HepG2 (cell line): ENCODE data around the gene PIP4K2C. TPM values are rescaled to one million over a fixed set of nuclear protein-coding genes. Genes with fewer than 3 reads are reported as not detected.

Experiments
- ATAC-seq: fragments of 200-7000 bp; cut with Tn5 transposase; 3 replicates; pipeline ENCODE4 v1.9.1; 2020; ENCODE audit warnings: mild to moderate bottlenecking, moderate library complexity
- BruUV-seq: library from RNA; stranded (reverse); fragments of 400-500 nt; replicated peaks from 2 replicates; lab custom pipeline; 2021; lab: Mats Ljungman, UMichigan
- CTCF ChIA-PET: fragments of 300-600 bp; formaldehyde crosslinking; extraction: SDS; loops from one replicate; lab custom pipeline; 2021; ENCODE audit warnings: low total read pairs, inconsistent platforms, low intra/inter-chr PET ratio; lab: Yijun Ruan, JAX
- POLR2A ChIA-PET: fragments of 350-600 bp; sonication (Branson Sonifier 250); formaldehyde crosslinking; loops from one replicate; lab custom pipeline; 2020; ENCODE audit warnings: antibody characterized with exemption, inconsistent platforms; lab: Yijun Ruan, JAX
- DNase-seq: peaks from one replicate; pipeline ENCODE4 v3.0.0-alpha.2; 2015; ENCODE audit warnings: low spot score
- FAIRE-seq: peaks from 3 replicates; lab custom pipeline; 2011; peaks lifted over from hg19 to GRCh38; lab: Jason Lieb, UNC
- H2AFZ ChIP-seq: one replicate; pipeline ENCODE4 v1.6.1; 2011; ENCODE audit warnings: low read length, inconsistent platforms
- H3K27ac ChIP-seq: fragments of 300-600 bp; 3 replicates; pipeline ENCODE4 v1.8.0; 2011; ENCODE audit warnings: mixed run types, mild to moderate bottlenecking, mixed read lengths, low read length, inconsistent platforms; ENCODE audit not compliant: insufficient read depth; ENCODE audit errors: extremely low read length
- H3K27me3 ChIP-seq, 2 experiments: fragments of 200-600 bp in 1 of 2; 2 replicates in 1 of 2; 3 replicates in 1 of 2; pipeline versions ENCODE4 v1.6.0 to v1.8.0; 2011; ENCODE audit warnings: low read length in 2 of 2, mild to moderate bottlenecking in 2 of 2, moderate library complexity in 2 of 2, inconsistent platforms in 1 of 2; ENCODE audit not compliant: insufficient read depth in 2 of 2, control insufficient read depth in 1 of 2
- H3K36me3 ChIP-seq, 2 experiments: fragments of 200-600 bp in 1 of 2; replicated peaks in 1 of 2; 2 replicates in 1 of 2; 3 replicates in 1 of 2; pipeline versions ENCODE4 v1.5.1 to v1.8.0; 2011; ENCODE audit warnings: low read length in 2 of 2, inconsistent platforms in 1 of 2; ENCODE audit not compliant: insufficient read depth in 2 of 2, control insufficient read depth in 1 of 2
- H3K4me1 ChIP-seq: 2 replicates; pipeline ENCODE4 v1.5.1; 2012; ENCODE audit warnings: low read length, inconsistent platforms; ENCODE audit not compliant: insufficient read depth
- H3K4me2 ChIP-seq: 2 replicates; pipeline ENCODE4 v1.6.0; 2011; ENCODE audit warnings: low read depth, low read length, inconsistent platforms
- H3K4me3 ChIP-seq, 3 experiments: fragments of 200-600 bp in 1 of 3; sonication (generic), shearing (Covaris generic) in 1 of 3; replicated peaks in 1 of 3; 2 replicates each; pipeline ENCODE4 v1.5.1; 2011 to 2016; ENCODE audit warnings: low read length in 3 of 3, inconsistent platforms in 2 of 3, low read depth in 2 of 3, mild to moderate bottlenecking in 2 of 3, control low read depth in 1 of 3, mixed read lengths in 1 of 3; ENCODE audit not compliant: insufficient read depth in 1 of 3
- H3K79me2 ChIP-seq: one replicate; pipeline ENCODE4 v1.6.1; 2011; ENCODE audit warnings: low read length, inconsistent platforms; ENCODE audit not compliant: insufficient read depth
- H3K9ac ChIP-seq: 2 replicates; pipeline ENCODE4 v1.6.0; 2011; ENCODE audit warnings: mild to moderate bottlenecking, low read depth, low read length, inconsistent platforms; ENCODE audit not compliant: insufficient read depth
- H3K9me3 ChIP-seq: 2 replicates; pipeline ENCODE4 v1.5.1; 2012; ENCODE audit warnings: mild to moderate bottlenecking, low read length
- H4K20me1 ChIP-seq: 2 replicates; pipeline ENCODE4 v1.6.0; 2011; ENCODE audit warnings: inconsistent platforms, mild to moderate bottlenecking, low read length, moderate library complexity; ENCODE audit not compliant: insufficient read depth
- AKAP8 ChIP-seq: sonication (generic); formaldehyde crosslinking; IDR thresholded peaks from 2 replicates; pipeline ENCODE4 v1.5.1; 2020; ENCODE audit warnings: mild to moderate bottlenecking, missing genetic modification reagents
- CENPBD1 ChIP-seq: sonication (generic); formaldehyde crosslinking; IDR thresholded peaks from 2 replicates; pipeline ENCODE4 v1.8.0; 2022; ENCODE audit warnings: missing genetic modification reagents, low read depth, mild to moderate bottlenecking, borderline replicate concordance
- PHB2 ChIP-seq: fragments of 450-650 bp; IDR thresholded peaks from 2 replicates; pipeline ENCODE4 v1.6.1; 2018; ENCODE audit not compliant: partially characterized antibody
- ZNF280B ChIP-seq: sonication (generic); formaldehyde crosslinking; IDR thresholded peaks from 2 replicates; pipeline ENCODE4 v1.5.0; 2020; ENCODE audit warnings: missing genetic modification reagents, mild to moderate bottlenecking, borderline replicate concordance
- ZNF337 ChIP-seq: sonication (generic); formaldehyde crosslinking; IDR thresholded peaks from 2 replicates; pipeline ENCODE4 v1.5.1; 2020; ENCODE audit warnings: missing genetic modification reagents, low read depth, mild to moderate bottlenecking, borderline replicate concordance
- WGBS: methylation state at CpG from one replicate; pipeline ENCODE4 v1.1.6; 2017; ENCODE audit warnings: low lambda C conversion rate; 5-methylcytosine and 5-hydroxymethylcytosine counted together
- in situ Hi-C: cut with HindIII; loops from 2 replicates; pipeline ENCODE4 v1.10.0; 2017; ENCODE audit warnings: low pct_unique_long_range_greater_than_20kb; ENCODE audit not compliant: extremely low pct_ligation_motif_present
- intact Hi-C: fragments of 100-400 bp; cut with micrococcal nuclease; formaldehyde crosslinking; loops from one replicate; pipeline ENCODE4 v1.10.0; 2022; ENCODE audit not compliant: unreplicated experiment
- polyA plus RNA-seq, 8 experiments: library from polyadenylated mRNA; depleted of rRNA in 3 of 8; stranded (reverse) in 7 of 8; unstranded in 1 of 8; fragments of >200 nt; fragmentation: Illumina TruSeq in 4 of 8; extraction: Trizol in 4 of 8; gene quantifications; 2 replicates each; pipeline versions ENCODE4 v1.2.1 to v1.2.3, GENCODE V29; 2011 to 2016; ENCODE audit warnings: low read depth in 4 of 8, missing spikeins in 1 of 8, mixed read lengths in 1 of 8; ENCODE audit not compliant: insufficient read depth in 1 of 8
- total RNA-seq, 5 experiments: library from RNA; depleted of rRNA; stranded (reverse); fragments of >200 nt; fragmentation: Illumina TruSeq; extraction: Trizol; gene quantifications; 2 replicates each; pipeline ENCODE4 v1.2.3, GENCODE V29; 2016; ENCODE audit warnings: low read depth in 1 of 5

PIP4K2C gene
- total and polyA plus RNA-seq, 2 of the 13 experiments (the other 11 are each of a cell fraction or from before 2014, with no cell fraction given), result 23.3 to 26.4 TPM

GRCh38 chr12:57610554-57611107, 19.6 kb downstream of the PIP4K2C start:
- H4K20me1 ChIP-seq, result no peaks in the 10 kb centered on the region; the same call in 1 of the 2 replicates
- no peaks in the 10 kb centered on the region for H3K9me3 ChIP-seq
- 49% methylated on average over 21 of the region's 29 CpGs for WGBS
- no peaks in the 10 kb centered on the region for H3K79me2 ChIP-seq
- TF ChIP-seq CENPBD1 (CRISPR knock-in tag) (no peak), AKAP8 (CRISPR knock-in tag) (0 out of 2 replicates have a peak, but pooled peaks have one; percentile 11), PHB2 (no peak), ZNF337 (CRISPR knock-in tag) (0 out of 2 replicates have a peak, but pooled peaks have one; percentile 41), ZNF280B (no peak)
- H3K4me1 ChIP-seq, result peaks cover 40% of the 10 kb centered on the region
- ATAC-seq (no peak), FAIRE-seq (no peak), DNase-seq (no peak)
- in situ Hi-C loops, result no loop called here
- no TSS peak for BruUV-seq
- no peak overlapping the region for H2AFZ ChIP-seq
- peak overlapping the region; percentile 71 to 78 (median 76) for H3K4me3 ChIP-seq
- H3K27me3 ChIP-seq, result peaks cover 0 to 19% of the 10 kb centered on the region in 2 experiments; a peak in 2 of 5 replicates
- CTCF ChIA-PET, result no interaction called here
- H3K36me3 ChIP-seq, result no peaks in the 10 kb centered on the region
- no peak overlapping the region for H3K27ac ChIP-seq
- H3K9ac ChIP-seq, result peak overlapping the region; percentile 67; the same call in 1 of the 2 replicates
- intact Hi-C loops, result no loop called here
- POLR2A ChIA-PET, result interaction anchor here (0.6 to 2.8 kb wide), 12 partner anchors 9 to 162 kb away, joined by 3 to 26 read pairs (median 6); partner anchors contain the start of genes DCTN2, DDIT3, EEF1AKMT3 and METTL1
- peak overlapping the region; percentile 84 for H3K4me2 ChIP-seq
